ENCODE data around the gene SF3B4. TPM values are rescaled to one million over a fixed set of nuclear protein-coding genes. Genes with fewer than 3 reads are reported as not detected.

SF3B4 gene
- total and polyA plus RNA-seq, 2 of the 13 experiments (the other 11 are each of a cell fraction or from before 2014, with no cell fraction given), result 13.8 to 14.8 TPM

DNA sequence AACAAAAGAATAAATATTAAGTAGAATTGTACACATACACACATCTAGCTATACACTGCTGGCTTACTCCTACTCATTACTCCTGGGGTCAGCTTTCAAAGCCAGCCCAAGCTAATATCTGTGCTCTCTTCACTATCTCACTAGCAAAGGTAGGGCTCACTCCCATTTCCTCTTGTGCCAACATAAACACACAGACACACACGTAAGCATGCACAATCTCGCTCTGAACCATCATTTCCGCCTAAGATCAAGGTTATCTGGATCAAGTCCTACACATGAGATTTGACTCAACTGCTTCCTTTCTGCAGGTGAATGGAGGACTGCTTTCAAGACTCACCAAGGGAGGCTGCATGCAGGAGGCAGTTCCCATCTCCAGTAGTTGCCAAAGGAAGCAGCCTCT is 37.8 kb upstream of the SF3B4 start:
- TF ChIP-seq, protein P1, sequence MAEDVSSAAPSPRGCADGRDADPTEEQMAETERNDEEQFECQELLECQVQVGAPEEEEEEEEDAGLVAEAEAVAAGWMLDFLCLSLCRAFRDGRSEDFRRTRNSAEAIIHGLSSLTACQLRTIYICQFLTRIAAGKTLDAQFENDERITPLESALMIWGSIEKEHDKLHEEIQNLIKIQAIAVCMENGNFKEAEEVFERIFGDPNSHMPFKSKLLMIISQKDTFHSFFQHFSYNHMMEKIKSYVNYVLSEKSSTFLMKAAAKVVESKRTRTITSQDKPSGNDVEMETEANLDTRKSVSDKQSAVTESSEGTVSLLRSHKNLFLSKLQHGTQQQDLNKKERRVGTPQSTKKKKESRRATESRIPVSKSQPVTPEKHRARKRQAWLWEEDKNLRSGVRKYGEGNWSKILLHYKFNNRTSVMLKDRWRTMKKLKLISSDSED (CRISPR knock-in tag; IDR thresholded peaks at IDR 0.05), result no peak
- TF ChIP-seq POGZ (CRISPR knock-in tag; IDR thresholded peaks at IDR 0.05) (no peak), ZNF850 (CRISPR knock-in tag; conservative IDR thresholded peaks at IDR 0.05) (no peak), ZSCAN12 (CRISPR knock-in tag; IDR thresholded peaks at IDR 0.05) (no peak), ZKSCAN8 (CRISPR knock-in tag; IDR thresholded peaks at IDR 0.05; ENCODE audit: borderline replicate concordance) (no peak), ZFP36 (IDR thresholded peaks at IDR 0.05; ENCODE audit: borderline replicate concordance, low read depth, low read length, partially characterized antibody) (no peak), HDAC1 (CRISPR knock-in tag; IDR thresholded peaks at IDR 0.05) (no peak), ZNF207 (IDR thresholded peaks at IDR 0.05; ENCODE audit: borderline replicate concordance) (no peak), ZNF556 (CRISPR knock-in tag; IDR thresholded peaks at IDR 0.05; ENCODE audit: borderline replicate concordance) (no peak), ZNF614 (CRISPR knock-in tag; IDR thresholded peaks at IDR 0.05; ENCODE audit: borderline replicate concordance) (no peak), TRIM24 (CRISPR knock-in tag; IDR thresholded peaks at IDR 0.05) (no peak)
- TF ChIP-seq, protein P2, sequence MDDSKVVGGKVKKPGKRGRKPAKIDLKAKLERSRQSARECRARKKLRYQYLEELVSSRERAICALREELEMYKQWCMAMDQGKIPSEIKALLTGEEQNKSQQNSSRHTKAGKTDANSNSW (CRISPR knock-in tag; IDR thresholded peaks at IDR 0.05; ENCODE audit: borderline replicate concordance), result no peak
- TF ChIP-seq, protein P3, sequence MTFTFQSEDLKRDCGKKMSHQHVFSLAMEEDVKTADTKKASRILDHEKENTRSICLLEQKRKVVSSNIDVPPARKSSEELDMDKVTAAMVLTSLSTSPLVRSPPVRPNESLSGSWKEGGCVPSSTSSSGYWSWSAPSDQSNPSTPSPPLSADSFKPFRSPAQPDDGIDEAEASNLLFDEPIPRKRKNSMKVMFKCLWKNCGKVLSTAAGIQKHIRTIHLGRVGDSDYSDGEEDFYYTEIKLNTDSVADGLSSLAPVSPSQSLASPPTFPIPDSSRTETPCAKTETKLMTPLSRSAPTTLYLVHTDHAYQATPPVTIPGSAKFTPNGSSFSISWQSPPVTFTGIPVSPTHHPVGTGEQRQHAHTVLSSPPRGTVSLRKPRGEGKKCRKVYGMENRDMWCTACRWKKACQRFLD (CRISPR knock-in tag; IDR thresholded peaks at IDR 0.05; ENCODE audit: borderline replicate concordance), result no peak
- Histone ChIP-seq H3K79me2 (ENCODE audit: insufficient read depth, low read length) (no peaks in the 10 kb centered on the region), H3K36me3 (replicated peaks in 1 of 2; ENCODE audit: control insufficient read depth in 1 of 2, insufficient read depth in 2 of 2, low read length in 2 of 2) (peaks cover 18 to 60% of the 10 kb centered on the region in 2 experiments), H4K20me1 (ENCODE audit: insufficient read depth, low read length) (no peaks in the 10 kb centered on the region), H3K4me3 (replicated peaks in 1 of 3; ENCODE audit: insufficient read depth in 1 of 3, low read depth in 2 of 3, low read length in 3 of 3) (no peak overlapping the region), H3K4me1 (ENCODE audit: insufficient read depth, low read length) (peaks cover 11% of the 10 kb centered on the region), H3K9me3 (ENCODE audit: low read length) (no peaks in the 10 kb centered on the region), H3K27ac (ENCODE audit: extremely low read length, insufficient read depth, low read length) (no peak overlapping the region), H3K4me2 (ENCODE audit: low read depth, low read length) (no peak overlapping the region), H2AFZ (ENCODE audit: low read length) (no peak overlapping the region), H3K9ac (ENCODE audit: insufficient read depth, low read depth, low read length) (no peak overlapping the region), H3K27me3 (ENCODE audit: control insufficient read depth in 1 of 2, insufficient read depth in 2 of 2, low read length in 2 of 2) (no peaks in the 10 kb centered on the region)
- no peak for DNase-seq (ENCODE audit: low spot score)
- intact Hi-C loops (cut with micrococcal nuclease; ENCODE audit: unreplicated experiment) (loop anchor here (10.0 kb wide), 1 partner anchor 199 kb away; no protein-coding TSS in a partner anchor), in situ Hi-C loops (cut with HindIII; ENCODE audit: extremely low pct_ligation_motif_present, low pct_unique_long_range_greater_than_20kb) (loop anchor here (10.0 kb wide), 1 partner anchor 229 kb away; no protein-coding TSS in a partner anchor)
- FAIRE-seq, result no peak
- ChIA-PET CTCF (ENCODE audit: low intra/inter-chr PET ratio, low total read pairs) (no interaction called here), POLR2A (no interaction called here)
- BruUV-seq (replicated peaks), result no TSS peak
- ATAC-seq, result no peak
- WGBS (ENCODE audit: low lambda C conversion rate), result 98% methylated on average over 3 of the region's 3 CpGs

Measured in HepG2 (cell line).